PFSK-1 (cell line): ENCODE data around the gene TRIM17.

ENCODE experiments used
- FOXP2 ChIP-seq: optimal IDR thresholded peaks from 2 replicates; pipeline ENCODE3; 2011; ENCODE audit warnings: borderline replicate concordance, control low read depth, inconsistent platforms; ENCODE audit not compliant: insufficient read depth; ENCODE audit errors: extremely low read length, extremely low read depth
- POLR2AphosphoS5 ChIP-seq: IDR thresholded peaks from 2 replicates; pipeline ENCODE4 v1.6.1; 2012; ENCODE audit warnings: low read depth, mild to moderate bottlenecking, control low read depth, low read length, moderate library complexity
- SIN3A ChIP-seq: IDR thresholded peaks from 2 replicates; pipeline ENCODE4 v1.6.1; 2012; ENCODE audit warnings: mild to moderate bottlenecking, low read length, moderate library complexity, borderline replicate concordance; ENCODE audit not compliant: insufficient read depth
- TAF1 ChIP-seq: IDR thresholded peaks from 2 replicates; pipeline ENCODE4 v1.6.1; 2012; ENCODE audit warnings: low read length, control low read depth, borderline replicate concordance; ENCODE audit not compliant: insufficient read depth
- TF ChIP-seq, protein P1 (sequence below), 2 experiments: IDR thresholded peaks; 2 replicates each; pipeline versions ENCODE4 v1.6.1 to v1.8.0; 2011 to 2012; ENCODE audit warnings: low read depth in 2 of 2, low read length in 2 of 2, control low read depth in 1 of 2, inconsistent platforms in 1 of 2, mild to moderate bottlenecking in 1 of 2, moderate library complexity in 1 of 2; ENCODE audit not compliant: insufficient read depth in 1 of 2

Gene TRIM17

DNA sequence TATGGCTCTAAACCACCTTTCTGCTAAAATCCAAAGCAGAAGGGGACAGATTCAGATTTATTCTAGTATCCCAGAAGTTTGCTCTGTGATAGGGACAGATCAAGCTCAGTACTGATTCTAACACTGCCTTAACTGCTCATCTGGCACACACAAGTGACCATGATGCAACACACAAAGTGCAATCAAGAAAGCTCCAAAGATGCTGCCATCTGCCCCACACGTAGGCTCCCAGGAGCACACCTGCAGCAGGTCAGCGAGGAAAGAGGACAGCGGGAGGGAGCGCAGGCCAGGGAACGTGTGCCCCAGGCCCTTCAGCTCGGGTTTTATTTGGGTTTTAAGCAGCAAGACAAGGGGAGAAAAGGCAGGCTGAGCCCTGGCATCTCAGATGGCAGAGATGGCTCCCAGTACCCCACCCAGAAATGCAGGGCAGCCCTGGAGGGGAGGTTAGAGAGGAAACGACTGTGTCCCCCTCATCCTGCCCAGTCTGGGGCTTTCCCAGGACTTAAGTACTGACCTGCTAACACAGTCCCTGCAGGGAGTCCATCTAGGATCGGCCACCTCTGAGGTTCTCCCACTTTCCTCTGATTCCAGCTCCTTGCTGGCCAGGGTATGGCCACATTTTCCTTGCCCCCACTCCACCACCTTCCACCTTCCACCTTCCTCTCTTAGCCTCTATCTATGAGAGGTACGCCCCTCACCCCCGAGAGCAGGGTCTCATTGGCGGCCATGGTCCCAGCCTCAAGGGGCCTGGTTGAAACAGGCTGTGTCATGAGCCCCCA lies 11.3 kb downstream of the TRIM17 start:
- no peak for TF ChIP-seq SIN3A
- TF ChIP-seq POLR2AphosphoS5: no peak
- no peak for TF ChIP-seq TAF1
- no peak for TF ChIP-seq FOXP2
- TF ChIP-seq, protein P1, sequence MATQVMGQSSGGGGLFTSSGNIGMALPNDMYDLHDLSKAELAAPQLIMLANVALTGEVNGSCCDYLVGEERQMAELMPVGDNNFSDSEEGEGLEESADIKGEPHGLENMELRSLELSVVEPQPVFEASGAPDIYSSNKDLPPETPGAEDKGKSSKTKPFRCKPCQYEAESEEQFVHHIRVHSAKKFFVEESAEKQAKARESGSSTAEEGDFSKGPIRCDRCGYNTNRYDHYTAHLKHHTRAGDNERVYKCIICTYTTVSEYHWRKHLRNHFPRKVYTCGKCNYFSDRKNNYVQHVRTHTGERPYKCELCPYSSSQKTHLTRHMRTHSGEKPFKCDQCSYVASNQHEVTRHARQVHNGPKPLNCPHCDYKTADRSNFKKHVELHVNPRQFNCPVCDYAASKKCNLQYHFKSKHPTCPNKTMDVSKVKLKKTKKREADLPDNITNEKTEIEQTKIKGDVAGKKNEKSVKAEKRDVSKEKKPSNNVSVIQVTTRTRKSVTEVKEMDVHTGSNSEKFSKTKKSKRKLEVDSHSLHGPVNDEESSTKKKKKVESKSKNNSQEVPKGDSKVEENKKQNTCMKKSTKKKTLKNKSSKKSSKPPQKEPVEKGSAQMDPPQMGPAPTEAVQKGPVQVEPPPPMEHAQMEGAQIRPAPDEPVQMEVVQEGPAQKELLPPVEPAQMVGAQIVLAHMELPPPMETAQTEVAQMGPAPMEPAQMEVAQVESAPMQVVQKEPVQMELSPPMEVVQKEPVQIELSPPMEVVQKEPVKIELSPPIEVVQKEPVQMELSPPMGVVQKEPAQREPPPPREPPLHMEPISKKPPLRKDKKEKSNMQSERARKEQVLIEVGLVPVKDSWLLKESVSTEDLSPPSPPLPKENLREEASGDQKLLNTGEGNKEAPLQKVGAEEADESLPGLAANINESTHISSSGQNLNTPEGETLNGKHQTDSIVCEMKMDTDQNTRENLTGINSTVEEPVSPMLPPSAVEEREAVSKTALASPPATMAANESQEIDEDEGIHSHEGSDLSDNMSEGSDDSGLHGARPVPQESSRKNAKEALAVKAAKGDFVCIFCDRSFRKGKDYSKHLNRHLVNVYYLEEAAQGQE (IDR thresholded peaks at IDR 0.05; ENCODE audit: insufficient read depth in 1 of 2, low read depth in 2 of 2, low read length in 2 of 2): no peak

DNA sequence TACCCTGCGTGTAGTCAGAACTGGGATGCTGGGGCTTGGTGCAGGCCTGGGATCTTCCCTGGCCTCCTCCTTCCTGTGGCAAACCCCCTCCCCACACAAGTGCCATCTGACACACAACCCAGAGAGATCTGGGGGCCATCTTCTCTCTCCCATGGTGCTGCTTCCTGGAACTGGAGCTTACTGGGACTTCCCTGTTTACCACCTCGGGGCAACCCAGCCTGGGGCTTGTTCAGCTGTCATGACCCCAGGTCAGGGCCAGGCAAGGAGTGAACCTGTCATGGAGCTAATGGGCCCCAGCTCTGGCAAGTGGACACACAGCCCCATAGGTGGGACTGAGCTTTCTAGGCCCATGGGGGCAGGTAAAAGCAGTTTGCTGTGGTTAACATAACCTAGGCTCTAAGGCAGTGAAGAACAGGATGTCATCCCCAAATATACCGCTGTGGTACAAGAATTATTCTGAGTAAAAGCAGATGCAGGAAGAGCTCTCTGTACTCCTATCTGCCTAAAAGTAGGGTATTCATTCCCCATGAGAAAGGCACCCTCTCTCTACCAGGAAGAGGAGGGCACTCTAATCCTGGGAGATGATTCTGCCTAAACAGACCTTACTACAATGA lies 12.4 kb downstream of the TRIM17 start:
- TF ChIP-seq POLR2AphosphoS5 (no peak), FOXP2 (no peak), TAF1 (no peak), SIN3A (no peak)
- TF ChIP-seq, protein P1 (IDR thresholded peaks at IDR 0.05; ENCODE audit: insufficient read depth in 1 of 2, low read depth in 2 of 2, low read length in 2 of 2): no peak

DNA sequence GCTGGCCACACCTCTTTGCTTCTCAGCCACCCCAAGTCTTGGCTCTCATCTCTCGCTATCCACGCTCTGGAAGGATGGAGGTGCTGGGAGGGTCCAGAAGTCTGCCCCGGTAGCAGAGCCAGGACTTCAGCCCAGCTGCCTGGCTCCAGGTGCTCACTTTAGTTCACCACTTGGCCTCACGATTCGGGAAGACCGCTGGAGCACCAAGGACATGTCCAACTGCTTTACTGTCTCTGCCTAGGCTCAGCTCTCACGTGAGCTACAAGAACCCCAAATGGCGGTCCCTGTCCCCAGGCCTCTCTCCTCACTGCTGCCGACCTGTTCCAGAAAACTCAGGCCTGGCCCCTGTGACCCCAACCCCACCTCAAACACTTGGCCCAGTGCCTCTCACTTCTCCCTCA lies 13.4 kb downstream of the TRIM17 start:
- no peak for TF ChIP-seq POLR2AphosphoS5
- TF ChIP-seq, protein P1 (IDR thresholded peaks at IDR 0.05; ENCODE audit: insufficient read depth in 1 of 2, low read depth in 2 of 2, low read length in 2 of 2): no peak
- TF ChIP-seq FOXP2: no peak
- TF ChIP-seq TAF1: no peak
- TF ChIP-seq SIN3A: no peak

DNA sequence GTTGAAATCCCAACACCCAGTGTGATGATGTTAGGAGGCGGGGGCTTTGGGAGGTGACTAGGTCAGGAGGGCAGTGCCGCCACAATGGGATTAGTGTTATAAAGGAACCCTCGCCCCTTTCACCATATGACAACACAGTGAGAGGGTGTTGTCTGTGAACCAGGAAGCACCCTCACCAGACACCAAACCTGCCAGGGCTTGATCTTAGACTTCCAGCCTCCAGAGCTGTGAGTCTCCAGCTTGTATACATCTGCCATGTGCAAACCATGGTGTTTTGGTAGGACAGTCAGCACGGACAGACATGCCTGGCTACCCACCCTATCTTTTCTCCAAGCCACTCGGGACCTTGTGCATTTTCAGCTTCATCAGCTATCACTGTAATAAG lies 14.0 kb downstream of the TRIM17 start:
- TF ChIP-seq TAF1 (no peak), FOXP2 (no peak), SIN3A (no peak), POLR2AphosphoS5 (no peak)
- TF ChIP-seq, protein P1 (IDR thresholded peaks at IDR 0.05; ENCODE audit: insufficient read depth in 1 of 2, low read depth in 2 of 2, low read length in 2 of 2): no peak
